ENCODE data around the gene DISP1.

The DISP1 gene

DNA sequence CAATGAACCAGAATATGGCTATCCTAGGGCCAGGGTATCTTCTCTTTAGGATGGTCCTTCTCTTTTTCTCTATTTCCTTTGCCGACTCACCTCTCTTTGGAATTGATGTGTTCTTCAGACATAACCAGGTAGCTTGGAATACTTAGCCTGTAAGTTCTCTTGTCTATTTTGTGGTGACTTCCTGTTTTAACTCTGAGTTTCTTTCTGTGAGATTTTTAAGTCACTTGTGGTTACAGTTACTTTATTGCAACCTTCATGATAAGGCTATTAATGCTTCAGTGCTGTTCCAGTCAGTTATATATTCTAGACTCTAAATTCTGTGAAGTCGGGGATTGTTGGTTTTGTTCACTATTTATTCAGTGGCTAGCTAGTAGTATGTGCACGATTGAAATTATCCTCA, 46.2 kb downstream of the DISP1 start:
- DNase-seq (ENCODE audit: low read depth, low spot score) = no peak

All from ELF-1 (cell line).